GM21526 (cell line): Measurements from ENCODE around the gene RNLS.
"Not testable (repeated sequence)": the region's sequence is repeated elsewhere in the genome, so short reads cannot be mapped to it uniquely, and the experiment has no call there.

Experiments
- ATAC-seq: cut with Tn5 transposase; IDR thresholded peaks from one replicate; pipeline ENCODE4 v1.9.1; 2021; ENCODE audit warnings: moderate library complexity; ENCODE audit not compliant: unreplicated experiment, low FRiP score

The RNLS gene

GRCh38 chr10:88315755-88316154, 267.4 kb downstream of the RNLS start:
- ATAC-seq = no peak

- ATAC-seq = no peak
Measured at GRCh38 chr10:88314362-88314761, 268.8 kb downstream of the RNLS start.

- ATAC-seq = no peak
Measured at GRCh38 chr10:88313878-88314277, 269.2 kb downstream of the RNLS start.

GRCh38 chr10:88312855-88313254, 270.3 kb downstream of the RNLS start:
- no peak for ATAC-seq

- no peak for ATAC-seq
Measured at GRCh38 chr10:88311264-88311663, 271.9 kb downstream of the RNLS start.

- ATAC-seq = no peak
Measured at GRCh38 chr10:88309365-88309764, 273.8 kb downstream of the RNLS start.

GRCh38 chr10:88308361-88308760, 274.8 kb downstream of the RNLS start:
- ATAC-seq = not testable (repeated sequence)

GRCh38 chr10:88299787-88300186, 283.3 kb downstream of the RNLS start:
- no peak for ATAC-seq

GRCh38 chr10:88297103-88297502, 286.0 kb downstream of the RNLS start:
- no peak for ATAC-seq

- no peak for ATAC-seq
Measured at GRCh38 chr10:88293651-88294230, 289.4 kb downstream of the RNLS start.

GRCh38 chr10:88293073-88293472, 290.0 kb downstream of the RNLS start:
- no peak for ATAC-seq

- no peak for ATAC-seq
Measured at GRCh38 chr10:88292185-88292514, 291.0 kb downstream of the RNLS start.

GRCh38 chr10:88291289-88292184, 291.6 kb downstream of the RNLS start:
- no peak for ATAC-seq

- ATAC-seq = no peak
Measured at GRCh38 chr10:88289342-88289741, 293.8 kb downstream of the RNLS start.

- ATAC-seq = no peak
Measured at GRCh38 chr10:88288320-88289059, 294.6 kb downstream of the RNLS start.

GRCh38 chr10:88286030-88286429, 297.1 kb downstream of the RNLS start:
- no peak for ATAC-seq

GRCh38 chr10:88281592-88282347, 301.3 kb downstream of the RNLS start:
- no peak for ATAC-seq

- ATAC-seq = no peak
Measured at GRCh38 chr10:88280518-88280917, 302.6 kb downstream of the RNLS start.

GRCh38 chr10:88278912-88279311, 304.2 kb downstream of the RNLS start:
- no peak for ATAC-seq

GRCh38 chr10:88276945-88277344, 306.2 kb downstream of the RNLS start:
- not testable (repeated sequence) for ATAC-seq

GRCh38 chr10:88274286-88274685, 308.8 kb downstream of the RNLS start:
- ATAC-seq = no peak
